Sigmoid colon (tissue), 4 donors: ENCODE results near the gene GDA.

Source experiments
- CTCF ChIP-seq, 4 experiments: fragments of 450-650 bp in 3 of 4; fragments of 200-600 bp in 1 of 4; IDR thresholded peaks; one replicate each; pipeline ENCODE4 v1.5.1; 2016 to 2019; ENCODE audit warnings: antibody characterized with exemption in 4 of 4, mild to moderate bottlenecking in 3 of 4, moderate library complexity in 2 of 4
- EP300 ChIP-seq, 4 donors: sonication (generic); formaldehyde crosslinking; IDR thresholded peaks; one replicate each; pipeline ENCODE4 v1.6.1; 2017; ENCODE audit warnings: antibody characterized with exemption in 4 of 4

- TF ChIP-seq CTCF (IDR thresholded peaks at IDR 0.05) (no peak), EP300 (IDR thresholded peaks at IDR 0.05) (no peak)
These were observed 114.3 kb downstream of the GDA start for GRCh38 chr9:72263572-72263971.
